GM12865 (cell line): Measurements from ENCODE around the gene RBP4.
"Not testable (repeated sequence)": the region's sequence is repeated elsewhere in the genome, so short reads cannot be mapped to it uniquely, and the experiment has no call there.

ENCODE experiments used
- DNase-seq: peaks from one replicate; pipeline ENCODE4 v3.0.0; 2010; ENCODE audit warnings: low read depth
- H3K4me3 ChIP-seq: 2 replicates; pipeline ENCODE4 v1.5.1; 2011; ENCODE audit warnings: mild to moderate bottlenecking, low read depth, low read length, control low read depth
- CTCF ChIP-seq: IDR thresholded peaks from 2 replicates; pipeline ENCODE4 v1.5.1; 2011; ENCODE audit warnings: low read length, control low read depth, low read depth, inconsistent platforms; ENCODE audit not compliant: insufficient read depth; ENCODE audit errors: missing control alignments

The RBP4 gene

GRCh38 chr10:93547522-93547921 is 53.5 kb downstream of the RBP4 start:
- DNase-seq: no peak
- TF ChIP-seq CTCF: no peak
- H3K4me3 ChIP-seq: no peak overlapping the region

GRCh38 chr10:93546995-93547394 is 54.0 kb downstream of the RBP4 start:
- DNase-seq, H3K4me3 ChIP-seq: not testable (repeated sequence)

GRCh38 chr10:93542358-93542791 is 58.7 kb downstream of the RBP4 start:
- no peak overlapping the region for H3K4me3 ChIP-seq

More at GRCh38 chr10:93542358-93542791, 58.7 kb downstream of the RBP4 start:
- DNase-seq: no peak
- no peak for TF ChIP-seq CTCF
